WTC11 (cell line): Measurements from ENCODE around the gene KIAA1958. TPM values are rescaled to one million over a fixed set of nuclear protein-coding genes. Genes with fewer than 3 reads are reported as not detected.

Experiments
- ATAC-seq: fragments of 200-7000 bp; cut with Tn5 transposase; 2 replicates; pipeline ENCODE4 v1.10.0; 2021; ENCODE audit warnings: mild to moderate bottlenecking, moderate library complexity
- CTCF ChIA-PET: fragments of 300-600 bp; sonication (Branson Sonifier 250); formaldehyde crosslinking; loops from one replicate; lab custom pipeline; 2021; ENCODE audit warnings: antibody characterized with exemption; lab: Charles Lee
- POLR2A ChIA-PET: fragments of 350-600 bp; sonication (Branson Sonifier 250); formaldehyde crosslinking; loops from one replicate; lab custom pipeline; 2021; ENCODE audit warnings: antibody characterized with exemption; lab: Charles Lee
- DNase-seq: peaks from one replicate; pipeline ENCODE4 v3.0.0; 2021; ENCODE audit warnings: low spot score
- H3K27ac Mint-ChIP-seq: 2 replicates; pipeline ENCODE4 v1.8.0; 2021; ENCODE audit warnings: mixed read lengths
- H3K27me3 Mint-ChIP-seq: 2 replicates; pipeline ENCODE4 v1.8.0; 2021; ENCODE audit warnings: low read depth, mild to moderate bottlenecking, moderate library complexity, mixed read lengths
- H3K36me3 Mint-ChIP-seq: 2 replicates; pipeline ENCODE4 v1.8.0; 2021; ENCODE audit warnings: mixed read lengths
- H3K4me1 Mint-ChIP-seq: 2 replicates; pipeline ENCODE4 v1.8.0; 2022; ENCODE audit warnings: mixed read lengths
- H3K4me3 Mint-ChIP-seq: 2 replicates; pipeline ENCODE4 v1.8.0; 2021; ENCODE audit warnings: mild to moderate bottlenecking, moderate library complexity, mixed read lengths
- H3K9me3 Mint-ChIP-seq: 2 replicates; pipeline ENCODE4 v1.8.0; 2021; ENCODE audit warnings: mixed read lengths
- CREM ChIP-seq: sonication (generic); formaldehyde crosslinking; IDR thresholded peaks from 2 replicates; pipeline ENCODE4 v1.8.1; 2022; ENCODE audit warnings: mild to moderate bottlenecking, missing genetic modification reagents, moderate library complexity
- FOXJ3 ChIP-seq: sonication (generic); formaldehyde crosslinking; IDR thresholded peaks from 2 replicates; pipeline ENCODE4 v1.9.0; 2021; ENCODE audit warnings: missing genetic modification reagents, mild to moderate bottlenecking, borderline replicate concordance
- GRHL2 ChIP-seq: fragments of 250-450 bp; sonication (Bioruptor Pico); IDR thresholded peaks from 2 replicates; pipeline ENCODE4 v1.8.0; 2022; ENCODE audit warnings: mild to moderate bottlenecking, moderate library complexity; ENCODE audit not compliant: insufficient replicate concordance, severe bottlenecking
- JUN ChIP-seq: sonication (generic); formaldehyde crosslinking; IDR thresholded peaks from 2 replicates; pipeline ENCODE4 v1.8.0; 2023; ENCODE audit warnings: mild to moderate bottlenecking, missing genetic modification reagents
- NR1H2 ChIP-seq: sonication (generic); formaldehyde crosslinking; IDR thresholded peaks from 2 replicates; pipeline ENCODE4 v1.9.0; 2021; ENCODE audit warnings: mild to moderate bottlenecking, moderate library complexity, missing genetic modification reagents
- PRRX2 ChIP-seq: fragments of 250-450 bp; sonication (Bioruptor Pico); IDR thresholded peaks from 2 replicates; pipeline ENCODE4 v1.8.0; 2021; ENCODE audit warnings: mild to moderate bottlenecking
- RORB ChIP-seq: fragments of 250-450 bp; sonication (Bioruptor Pico); IDR thresholded peaks from 2 replicates; pipeline ENCODE4 v1.9.0; 2021; ENCODE audit warnings: mild to moderate bottlenecking
- SMAD3 ChIP-seq: sonication (generic); formaldehyde crosslinking; IDR thresholded peaks from 2 replicates; pipeline ENCODE4 v1.8.0; 2022; ENCODE audit warnings: missing genetic modification reagents, mild to moderate bottlenecking, borderline replicate concordance
- ZNF138 ChIP-seq: sonication (generic); formaldehyde crosslinking; conservative IDR thresholded peaks from 2 replicates; pipeline ENCODE4 v1.8.1; 2022; ENCODE audit warnings: mild to moderate bottlenecking, moderate library complexity, missing genetic modification reagents
- ZNF317 ChIP-seq: sonication (generic); formaldehyde crosslinking; IDR thresholded peaks from 2 replicates; pipeline ENCODE4 v1.8.1; 2023; ENCODE audit warnings: low read depth, mild to moderate bottlenecking, moderate library complexity, missing genetic modification reagents, borderline replicate concordance
- ZNF396 ChIP-seq: fragments of 250-450 bp; sonication (Bioruptor Pico); IDR thresholded peaks from 2 replicates; pipeline ENCODE4 v1.8.0; 2021; ENCODE audit warnings: mild to moderate bottlenecking, moderate library complexity, borderline replicate concordance
- ZNF423 ChIP-seq: fragments of 250-450 bp; sonication (Bioruptor Pico); IDR thresholded peaks from 2 replicates; pipeline ENCODE4 v2.1.2; 2022; ENCODE audit warnings: mild to moderate bottlenecking, moderate library complexity
- total RNA-seq: library from RNA; stranded (reverse); gene quantifications from 3 replicates; pipeline ENCODE4 v1.2.3, GENCODE V29; 2021
- TF ChIP-seq, protein P1 (sequence below): sonication (generic); formaldehyde crosslinking; IDR thresholded peaks from 2 replicates; pipeline ENCODE4 v1.8.1; 2022; ENCODE audit warnings: mild to moderate bottlenecking, moderate library complexity, missing genetic modification reagents
- TF ChIP-seq, protein P2 (sequence below): sonication (generic); formaldehyde crosslinking; IDR thresholded peaks from 2 replicates; pipeline ENCODE4 v1.8.1; 2022; ENCODE audit warnings: low read depth, missing genetic modification reagents, borderline replicate concordance
- TF ChIP-seq, protein P3 (sequence below): sonication (generic); formaldehyde crosslinking; IDR thresholded peaks from 2 replicates; pipeline ENCODE4 v1.8.0; 2022; ENCODE audit warnings: mild to moderate bottlenecking, missing genetic modification reagents
- TF ChIP-seq, protein P4 (sequence below): sonication (generic); formaldehyde crosslinking; IDR thresholded peaks from 2 replicates; pipeline ENCODE4 v1.8.0; 2022; ENCODE audit warnings: mild to moderate bottlenecking, missing genetic modification reagents
- TF ChIP-seq, protein P5 (sequence below): sonication (generic); formaldehyde crosslinking; IDR thresholded peaks from 2 replicates; pipeline ENCODE4 v1.8.1; 2022; ENCODE audit warnings: missing genetic modification reagents, borderline replicate concordance
- TF ChIP-seq, protein P6 (sequence below): sonication (generic); formaldehyde crosslinking; conservative IDR thresholded peaks from 2 replicates; pipeline ENCODE4 v1.8.1; 2023; ENCODE audit warnings: mild to moderate bottlenecking, low read depth, missing genetic modification reagents, moderate library complexity

KIAA1958 gene
- total RNA-seq, 1 experiment from 2014 or later: 41.0 TPM

DNA sequence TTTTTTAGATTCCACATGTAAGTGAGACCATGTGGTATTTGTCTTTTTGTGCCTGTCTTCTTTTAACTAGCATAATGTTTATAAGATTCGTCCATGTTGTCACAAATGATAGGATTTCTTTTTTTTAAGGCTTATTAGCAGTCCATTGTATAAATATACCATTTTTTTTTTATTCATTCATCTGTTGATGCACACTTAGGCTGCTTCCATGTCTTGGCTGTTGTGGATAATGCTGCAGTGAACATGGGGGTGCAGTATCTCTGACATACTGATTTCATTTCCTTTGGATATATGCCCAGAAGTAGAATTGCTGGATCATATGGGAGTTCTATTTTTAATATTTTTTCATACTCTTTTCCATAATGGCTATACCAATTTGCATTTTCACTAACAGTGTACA, 48.7 kb downstream of the KIAA1958 start:
- ATAC-seq (no peak), DNase-seq (no peak)
- Mint-ChIP-seq H3K27ac (no peak overlapping the region), H3K27me3 (no peaks in the 10 kb centered on the region), H3K36me3 (0 out of 2 replicates have a peak, but pooled peaks cover 3% of the 10 kb centered on the region), H3K9me3 (no peaks in the 10 kb centered on the region), H3K4me1 (peaks cover 18% of the 10 kb centered on the region)
- CTCF ChIA-PET: no interaction called here
- POLR2A ChIA-PET: no interaction called here
- TF ChIP-seq ZNF138 (CRISPR knock-in tag) (no peak), ZNF396 (CRISPR knock-in tag) (no peak), JUN (no peak), GRHL2 (CRISPR knock-in tag) (no peak), NR1H2 (CRISPR knock-in tag) (no peak)
- TF ChIP-seq, protein P1, sequence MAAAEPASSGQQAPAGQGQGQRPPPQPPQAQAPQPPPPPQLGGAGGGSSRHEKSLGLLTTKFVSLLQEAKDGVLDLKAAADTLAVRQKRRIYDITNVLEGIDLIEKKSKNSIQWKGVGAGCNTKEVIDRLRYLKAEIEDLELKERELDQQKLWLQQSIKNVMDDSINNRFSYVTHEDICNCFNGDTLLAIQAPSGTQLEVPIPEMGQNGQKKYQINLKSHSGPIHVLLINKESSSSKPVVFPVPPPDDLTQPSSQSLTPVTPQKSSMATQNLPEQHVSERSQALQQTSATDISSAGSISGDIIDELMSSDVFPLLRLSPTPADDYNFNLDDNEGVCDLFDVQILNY (CRISPR knock-in tag): no peak
- TF ChIP-seq, all 79 proteins: peak for 0
- H3K4me3 Mint-ChIP-seq: no peak overlapping the region

DNA sequence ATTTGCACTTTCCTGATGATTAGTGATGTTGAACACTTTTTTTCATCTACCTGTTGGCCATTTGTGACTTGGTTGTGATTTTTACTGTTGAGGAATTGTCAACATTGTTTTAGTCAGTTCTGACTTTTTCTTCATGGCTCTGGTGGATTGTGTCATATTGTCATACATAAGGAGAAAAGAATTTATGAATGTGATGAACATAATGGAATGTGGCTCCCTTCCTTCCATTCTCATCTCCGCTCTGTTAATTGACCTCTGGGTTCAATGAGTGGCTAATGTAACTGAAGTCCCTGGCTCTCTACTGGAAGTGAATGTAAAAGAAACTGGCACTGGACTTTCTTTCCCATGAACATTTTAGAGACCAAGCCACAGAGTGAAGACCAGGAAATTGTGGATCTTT, 49.2 kb downstream of the KIAA1958 start:
- TF ChIP-seq, protein P2, sequence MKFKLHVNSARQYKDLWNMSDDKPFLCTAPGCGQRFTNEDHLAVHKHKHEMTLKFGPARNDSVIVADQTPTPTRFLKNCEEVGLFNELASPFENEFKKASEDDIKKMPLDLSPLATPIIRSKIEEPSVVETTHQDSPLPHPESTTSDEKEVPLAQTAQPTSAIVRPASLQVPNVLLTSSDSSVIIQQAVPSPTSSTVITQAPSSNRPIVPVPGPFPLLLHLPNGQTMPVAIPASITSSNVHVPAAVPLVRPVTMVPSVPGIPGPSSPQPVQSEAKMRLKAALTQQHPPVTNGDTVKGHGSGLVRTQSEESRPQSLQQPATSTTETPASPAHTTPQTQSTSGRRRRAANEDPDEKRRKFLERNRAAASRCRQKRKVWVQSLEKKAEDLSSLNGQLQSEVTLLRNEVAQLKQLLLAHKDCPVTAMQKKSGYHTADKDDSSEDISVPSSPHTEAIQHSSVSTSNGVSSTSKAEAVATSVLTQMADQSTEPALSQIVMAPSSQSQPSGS (CRISPR knock-in tag): no peak
- TF ChIP-seq, protein P3, sequence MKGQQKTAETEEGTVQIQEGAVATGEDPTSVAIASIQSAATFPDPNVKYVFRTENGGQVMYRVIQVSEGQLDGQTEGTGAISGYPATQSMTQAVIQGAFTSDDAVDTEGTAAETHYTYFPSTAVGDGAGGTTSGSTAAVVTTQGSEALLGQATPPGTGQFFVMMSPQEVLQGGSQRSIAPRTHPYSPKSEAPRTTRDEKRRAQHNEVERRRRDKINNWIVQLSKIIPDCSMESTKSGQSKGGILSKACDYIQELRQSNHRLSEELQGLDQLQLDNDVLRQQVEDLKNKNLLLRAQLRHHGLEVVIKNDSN: no peak
- no peak for TF ChIP-seq RORB (CRISPR knock-in tag)
- no peak for TF ChIP-seq SMAD3 (CRISPR knock-in tag)
- no peak for TF ChIP-seq FOXJ3 (CRISPR knock-in tag)
- TF ChIP-seq CREM (CRISPR knock-in tag): no peak
- ChIA-PET POLR2A (no interaction called here), CTCF (no interaction called here)
- Mint-ChIP-seq H3K36me3 (0 out of 2 replicates have a peak, but pooled peaks cover 3% of the 10 kb centered on the region), H3K27me3 (no peaks in the 10 kb centered on the region), H3K4me3 (no peak overlapping the region), H3K9me3 (no peaks in the 10 kb centered on the region), H3K27ac (peak overlapping the region; percentile 4; the same call in 1 of the 2 replicates), H3K4me1 (peaks cover 18% of the 10 kb centered on the region)
- no peak for DNase-seq
- no peak for ATAC-seq

DNA sequence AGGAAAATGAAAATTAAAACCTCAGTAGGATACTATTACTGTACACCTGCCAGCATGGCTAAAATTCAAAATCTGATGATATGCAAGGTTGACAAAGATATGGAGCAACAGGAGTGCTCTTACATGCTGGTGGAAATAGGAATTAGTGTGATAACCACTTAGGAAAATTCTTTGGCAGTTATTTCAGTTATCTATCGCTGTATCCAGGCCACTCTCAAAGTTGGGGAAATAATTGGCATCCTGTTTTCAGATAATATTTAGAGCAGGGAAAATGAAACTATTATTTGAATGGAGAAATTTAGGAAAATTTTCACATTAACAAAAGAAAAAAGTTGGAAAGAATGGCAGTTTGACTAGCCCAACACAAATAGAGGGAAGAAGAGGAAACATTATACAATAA, 50.9 kb downstream of the KIAA1958 start:
- H3K27ac Mint-ChIP-seq: peak overlapping the region; percentile 20; the same call in 1 of the 2 replicates
- ChIA-PET POLR2A (no interaction called here), CTCF (no interaction called here)
- H3K27me3 Mint-ChIP-seq: no peaks in the 10 kb centered on the region
- no peak for TF ChIP-seq NR1H2 (CRISPR knock-in tag)
- H3K4me1 Mint-ChIP-seq: peaks cover 15% of the 10 kb centered on the region
- no peak for ATAC-seq
- H3K4me3 Mint-ChIP-seq: no peak overlapping the region
- DNase-seq: no peak
- 0 out of 2 replicates have a peak, but pooled peaks cover 3% of the 10 kb centered on the region for H3K36me3 Mint-ChIP-seq
- H3K9me3 Mint-ChIP-seq: no peaks in the 10 kb centered on the region

DNA sequence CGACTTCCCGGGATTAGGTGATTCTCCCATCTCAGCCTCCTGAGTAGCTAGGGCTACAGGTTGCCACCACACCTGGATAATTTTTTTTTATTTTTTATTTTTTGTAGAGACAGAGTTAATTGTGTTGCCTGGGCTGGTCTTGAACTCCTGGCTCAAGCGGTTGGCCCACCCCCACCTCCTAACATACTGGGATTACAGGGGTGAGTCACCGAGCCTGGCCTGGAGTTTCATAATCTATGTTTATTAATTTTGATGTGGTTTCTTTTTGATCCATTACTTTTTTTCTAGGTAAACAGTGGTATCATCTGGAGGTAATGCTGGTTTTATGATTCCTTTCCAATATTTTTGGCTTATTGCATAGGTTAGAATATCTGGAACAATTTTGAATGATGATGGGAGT, 54.2 kb downstream of the KIAA1958 start:
- Mint-ChIP-seq H3K4me3 (no peak overlapping the region), H3K36me3 (peaks cover 4% of the 10 kb centered on the region)
- TF ChIP-seq ZNF317 (CRISPR knock-in tag) (no peak), PRRX2 (CRISPR knock-in tag) (no peak), ZNF423 (CRISPR knock-in tag) (no peak), NR1H2 (CRISPR knock-in tag) (no peak)
- TF ChIP-seq, protein P4, sequence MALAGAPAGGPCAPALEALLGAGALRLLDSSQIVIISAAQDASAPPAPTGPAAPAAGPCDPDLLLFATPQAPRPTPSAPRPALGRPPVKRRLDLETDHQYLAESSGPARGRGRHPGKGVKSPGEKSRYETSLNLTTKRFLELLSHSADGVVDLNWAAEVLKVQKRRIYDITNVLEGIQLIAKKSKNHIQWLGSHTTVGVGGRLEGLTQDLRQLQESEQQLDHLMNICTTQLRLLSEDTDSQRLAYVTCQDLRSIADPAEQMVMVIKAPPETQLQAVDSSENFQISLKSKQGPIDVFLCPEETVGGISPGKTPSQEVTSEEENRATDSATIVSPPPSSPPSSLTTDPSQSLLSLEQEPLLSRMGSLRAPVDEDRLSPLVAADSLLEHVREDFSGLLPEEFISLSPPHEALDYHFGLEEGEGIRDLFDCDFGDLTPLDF (CRISPR knock-in tag): no peak
- TF ChIP-seq, protein P2 (CRISPR knock-in tag): no peak
- TF ChIP-seq, protein P5, sequence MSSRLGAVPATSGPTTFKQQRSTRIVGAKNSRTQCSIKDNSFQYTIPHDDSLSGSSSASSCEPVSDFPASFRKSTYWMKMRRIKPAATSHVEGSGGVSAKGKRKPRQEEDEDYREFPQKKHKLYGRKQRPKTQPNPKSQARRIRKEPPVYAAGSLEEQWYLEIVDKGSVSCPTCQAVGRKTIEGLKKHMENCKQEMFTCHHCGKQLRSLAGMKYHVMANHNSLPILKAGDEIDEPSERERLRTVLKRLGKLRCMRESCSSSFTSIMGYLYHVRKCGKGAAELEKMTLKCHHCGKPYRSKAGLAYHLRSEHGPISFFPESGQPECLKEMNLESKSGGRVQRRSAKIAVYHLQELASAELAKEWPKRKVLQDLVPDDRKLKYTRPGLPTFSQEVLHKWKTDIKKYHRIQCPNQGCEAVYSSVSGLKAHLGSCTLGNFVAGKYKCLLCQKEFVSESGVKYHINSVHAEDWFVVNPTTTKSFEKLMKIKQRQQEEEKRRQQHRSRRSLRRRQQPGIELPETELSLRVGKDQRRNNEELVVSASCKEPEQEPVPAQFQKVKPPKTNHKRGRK: no peak
- TF ChIP-seq, protein P6, sequence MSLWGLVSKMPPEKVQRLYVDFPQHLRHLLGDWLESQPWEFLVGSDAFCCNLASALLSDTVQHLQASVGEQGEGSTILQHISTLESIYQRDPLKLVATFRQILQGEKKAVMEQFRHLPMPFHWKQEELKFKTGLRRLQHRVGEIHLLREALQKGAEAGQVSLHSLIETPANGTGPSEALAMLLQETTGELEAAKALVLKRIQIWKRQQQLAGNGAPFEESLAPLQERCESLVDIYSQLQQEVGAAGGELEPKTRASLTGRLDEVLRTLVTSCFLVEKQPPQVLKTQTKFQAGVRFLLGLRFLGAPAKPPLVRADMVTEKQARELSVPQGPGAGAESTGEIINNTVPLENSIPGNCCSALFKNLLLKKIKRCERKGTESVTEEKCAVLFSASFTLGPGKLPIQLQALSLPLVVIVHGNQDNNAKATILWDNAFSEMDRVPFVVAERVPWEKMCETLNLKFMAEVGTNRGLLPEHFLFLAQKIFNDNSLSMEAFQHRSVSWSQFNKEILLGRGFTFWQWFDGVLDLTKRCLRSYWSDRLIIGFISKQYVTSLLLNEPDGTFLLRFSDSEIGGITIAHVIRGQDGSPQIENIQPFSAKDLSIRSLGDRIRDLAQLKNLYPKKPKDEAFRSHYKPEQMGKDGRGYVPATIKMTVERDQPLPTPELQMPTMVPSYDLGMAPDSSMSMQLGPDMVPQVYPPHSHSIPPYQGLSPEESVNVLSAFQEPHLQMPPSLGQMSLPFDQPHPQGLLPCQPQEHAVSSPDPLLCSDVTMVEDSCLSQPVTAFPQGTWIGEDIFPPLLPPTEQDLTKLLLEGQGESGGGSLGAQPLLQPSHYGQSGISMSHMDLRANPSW: no peak
- TF ChIP-seq, all 79 proteins: peak for 0
- peaks cover 2% of the 10 kb centered on the region for H3K9me3 Mint-ChIP-seq
- DNase-seq (no peak), ATAC-seq (no peak)
- CTCF ChIA-PET: no interaction called here
- H3K27me3 Mint-ChIP-seq: no peaks in the 10 kb centered on the region
- H3K27ac Mint-ChIP-seq: no peak overlapping the region
- POLR2A ChIA-PET: no interaction called here
- peaks cover 39% of the 10 kb centered on the region for H3K4me1 Mint-ChIP-seq
